Lower lobe of right lung (tissue), 2 donors: ENCODE measurements around the gene MYO1D. TPM values are rescaled to one million over a fixed set of nuclear protein-coding genes. Genes with fewer than 3 reads are reported as not detected.

Experiments used
- ATAC-seq, 2 donors: fragments of 200-7000 bp; cut with Tn5 transposase; one replicate each; pipeline ENCODE4 v1.9.1; 2020 to 2022; ENCODE audit warnings: mild to moderate bottlenecking in 2 of 2, moderate library complexity in 2 of 2
- DNase-seq: peaks from one replicate; pipeline ENCODE4 v3.0.0-alpha.2; 2020
- H3K27ac ChIP-seq: fragments of 200-600 bp; one replicate; pipeline ENCODE4 v1.8.0; 2022
- H3K27me3 ChIP-seq: fragments of 200-600 bp; one replicate; pipeline ENCODE4 v1.8.0; 2022; ENCODE audit warnings: low read depth
- H3K36me3 ChIP-seq: fragments of 200-600 bp; one replicate; pipeline ENCODE4 v1.8.0; 2022; ENCODE audit warnings: mild to moderate bottlenecking
- H3K4me1 ChIP-seq: fragments of 200-600 bp; one replicate; pipeline ENCODE4 v1.8.0; 2022
- H3K4me3 ChIP-seq: fragments of 200-600 bp; one replicate; pipeline ENCODE4 v1.8.0; 2022; ENCODE audit warnings: mild to moderate bottlenecking
- H3K9me3 ChIP-seq: fragments of 200-600 bp; one replicate; pipeline ENCODE4 v1.8.0; 2022
- intact Hi-C: fragments of 100-400 bp; cut with DNase I; formaldehyde crosslinking; loops from one replicate; pipeline ENCODE4 v1.11.0; 2022
- total RNA-seq: library from RNA; stranded (reverse); fragmentation: NEBNext Ultra II Directional; extraction: Animal tissue kit (Norgen Biotek cat#: 25700); gene quantifications from one replicate; pipeline ENCODE4 v1.2.1, GENCODE V29; 2021
- TF ChIP-seq, protein P1 (sequence below): fragments of 200-600 bp; IDR thresholded peaks from one replicate; pipeline ENCODE4 v1.8.0; 2022; ENCODE audit warnings: antibody characterized with exemption, mild to moderate bottlenecking
- donor health status: DM: no; HTN: yes; CAD: no; lungs with severe emphysema.

The MYO1D gene
- total RNA-seq, 1 donor from 2014 or later: 58.0 TPM

DNA sequence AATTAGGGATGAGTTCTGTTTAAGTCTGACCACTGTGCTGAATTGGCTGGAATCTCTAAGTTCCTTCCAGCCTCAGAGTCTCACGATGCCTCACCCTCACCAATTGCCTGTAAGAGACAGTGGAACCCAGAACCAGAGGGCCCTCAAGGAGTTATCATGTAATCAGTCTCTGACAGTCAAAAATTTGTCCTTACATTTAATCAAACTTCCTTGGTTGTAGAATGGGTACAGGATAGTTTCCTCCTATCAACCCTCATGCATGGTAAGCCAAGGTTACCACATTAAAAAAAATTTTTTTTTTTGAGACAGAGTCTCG lies 306.9 kb downstream of the MYO1D start:
- Histone ChIP-seq H3K27ac (no peak overlapping the region), H3K27me3 (no peaks in the 10 kb centered on the region), H3K36me3 (no peaks in the 10 kb centered on the region), H3K4me1 (no peaks in the 10 kb centered on the region), H3K9me3 (no peaks in the 10 kb centered on the region), H3K4me3 (no peak overlapping the region)
- intact Hi-C loops: no loop called here
- DNase-seq (no peak), ATAC-seq (no peak)
- TF ChIP-seq, protein P1, sequence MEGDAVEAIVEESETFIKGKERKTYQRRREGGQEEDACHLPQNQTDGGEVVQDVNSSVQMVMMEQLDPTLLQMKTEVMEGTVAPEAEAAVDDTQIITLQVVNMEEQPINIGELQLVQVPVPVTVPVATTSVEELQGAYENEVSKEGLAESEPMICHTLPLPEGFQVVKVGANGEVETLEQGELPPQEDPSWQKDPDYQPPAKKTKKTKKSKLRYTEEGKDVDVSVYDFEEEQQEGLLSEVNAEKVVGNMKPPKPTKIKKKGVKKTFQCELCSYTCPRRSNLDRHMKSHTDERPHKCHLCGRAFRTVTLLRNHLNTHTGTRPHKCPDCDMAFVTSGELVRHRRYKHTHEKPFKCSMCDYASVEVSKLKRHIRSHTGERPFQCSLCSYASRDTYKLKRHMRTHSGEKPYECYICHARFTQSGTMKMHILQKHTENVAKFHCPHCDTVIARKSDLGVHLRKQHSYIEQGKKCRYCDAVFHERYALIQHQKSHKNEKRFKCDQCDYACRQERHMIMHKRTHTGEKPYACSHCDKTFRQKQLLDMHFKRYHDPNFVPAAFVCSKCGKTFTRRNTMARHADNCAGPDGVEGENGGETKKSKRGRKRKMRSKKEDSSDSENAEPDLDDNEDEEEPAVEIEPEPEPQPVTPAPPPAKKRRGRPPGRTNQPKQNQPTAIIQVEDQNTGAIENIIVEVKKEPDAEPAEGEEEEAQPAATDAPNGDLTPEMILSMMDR: no peak

DNA sequence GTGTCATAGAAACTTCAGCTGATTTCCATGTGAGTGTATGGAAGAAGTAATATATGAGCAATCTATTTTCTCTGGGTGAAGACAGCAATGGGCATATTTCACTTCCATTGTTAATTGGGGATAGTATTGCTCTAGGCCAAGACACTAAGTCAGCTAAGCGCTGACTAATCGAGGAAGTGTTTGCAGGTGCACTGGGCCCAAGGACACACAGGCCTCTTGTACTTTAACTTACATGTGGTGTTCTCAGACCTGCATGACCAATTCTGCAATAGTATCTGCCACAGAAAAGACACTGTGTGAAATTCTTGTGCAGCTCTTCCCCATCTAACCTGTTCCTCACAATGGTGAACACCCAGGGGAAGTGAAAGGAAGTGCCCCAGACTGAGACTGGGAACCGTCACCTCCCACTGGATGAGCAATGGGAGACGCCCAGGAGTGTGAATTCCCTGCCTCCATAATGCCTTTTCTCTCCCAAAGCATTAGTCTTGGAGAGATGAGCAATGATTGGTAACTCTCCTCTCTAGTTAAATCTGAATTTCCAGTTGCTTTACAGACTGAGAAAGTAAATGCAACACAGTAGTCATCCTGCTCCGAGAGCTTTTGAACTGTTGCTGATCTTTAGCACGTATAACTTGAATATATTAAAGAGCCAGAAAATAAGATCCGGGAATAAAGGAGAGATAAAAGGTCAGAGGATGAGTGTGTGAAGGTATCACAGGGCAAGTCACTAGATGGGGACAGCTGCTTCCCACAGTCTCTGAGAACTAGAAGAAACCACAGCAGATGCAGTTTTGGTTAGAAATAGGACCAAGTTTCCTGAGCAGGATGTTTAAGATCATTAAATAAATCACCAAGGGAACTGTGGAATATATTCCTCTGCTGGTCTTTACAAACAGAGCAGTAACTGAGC lies 307.5 kb downstream of the MYO1D start:
- Histone ChIP-seq H3K36me3 (no peaks in the 10 kb centered on the region), H3K27ac (no peak overlapping the region), H3K4me1 (no peaks in the 10 kb centered on the region), H3K27me3 (no peaks in the 10 kb centered on the region), H3K9me3 (no peaks in the 10 kb centered on the region), H3K4me3 (no peak overlapping the region)
- DNase-seq: no peak
- TF ChIP-seq, protein P1: no peak
- ATAC-seq: no peak
- intact Hi-C loops: no loop called here

DNA sequence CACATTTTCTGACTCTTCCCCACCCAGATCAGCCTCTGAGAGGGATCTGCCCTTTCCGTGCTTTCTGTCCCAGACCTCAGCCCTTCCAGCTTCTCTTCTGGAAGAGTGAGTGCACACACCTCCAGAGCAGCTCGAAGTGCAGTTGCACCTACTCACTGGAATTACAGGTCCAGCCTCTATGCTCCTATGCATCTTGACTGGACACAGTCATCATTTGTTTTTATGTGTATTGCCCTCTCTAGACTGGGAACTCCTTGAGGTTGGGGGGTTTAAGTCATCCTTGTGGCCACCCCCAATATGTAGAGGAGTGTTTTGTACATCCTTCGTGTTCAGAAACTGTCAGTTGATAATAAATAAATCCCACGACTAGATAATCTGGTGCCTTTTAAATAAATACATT lies 308.2 kb downstream of the MYO1D start:
- Histone ChIP-seq H3K9me3 (no peaks in the 10 kb centered on the region), H3K4me1 (no peaks in the 10 kb centered on the region), H3K4me3 (no peak overlapping the region), H3K36me3 (no peaks in the 10 kb centered on the region), H3K27ac (no peak overlapping the region), H3K27me3 (no peaks in the 10 kb centered on the region)
- ATAC-seq: no peak
- TF ChIP-seq, protein P1: no peak
- intact Hi-C loops: no loop called here
- DNase-seq: no peak

DNA sequence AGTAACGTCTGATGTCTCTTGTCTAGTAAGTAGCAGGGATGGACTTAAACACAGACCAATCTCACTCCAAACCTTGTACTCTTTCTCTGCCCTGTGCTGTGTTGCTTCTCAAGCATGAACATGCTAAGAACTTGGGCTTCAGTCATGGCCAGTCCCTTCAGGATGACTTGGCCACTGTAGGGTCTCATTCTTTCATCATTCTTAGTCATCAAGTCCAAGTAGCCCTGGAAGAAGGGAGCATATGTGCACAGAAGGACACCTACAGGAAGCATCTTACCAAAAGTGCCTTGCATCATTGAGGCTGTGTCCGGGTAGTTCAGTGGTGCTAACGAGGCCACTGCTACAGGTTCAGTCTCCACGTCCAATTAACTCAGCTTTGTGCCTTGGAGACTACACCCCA lies 309.4 kb downstream of the MYO1D start:
- H3K27ac ChIP-seq: no peak overlapping the region
- ATAC-seq (no peak), DNase-seq (no peak)
- H3K4me1 ChIP-seq: no peaks in the 10 kb centered on the region
- TF ChIP-seq, protein P1: no peak
- no peaks in the 10 kb centered on the region for H3K36me3 ChIP-seq
- H3K9me3 ChIP-seq: no peaks in the 10 kb centered on the region
- no peak overlapping the region for H3K4me3 ChIP-seq
- intact Hi-C loops: no loop called here
- no peaks in the 10 kb centered on the region for H3K27me3 ChIP-seq

DNA sequence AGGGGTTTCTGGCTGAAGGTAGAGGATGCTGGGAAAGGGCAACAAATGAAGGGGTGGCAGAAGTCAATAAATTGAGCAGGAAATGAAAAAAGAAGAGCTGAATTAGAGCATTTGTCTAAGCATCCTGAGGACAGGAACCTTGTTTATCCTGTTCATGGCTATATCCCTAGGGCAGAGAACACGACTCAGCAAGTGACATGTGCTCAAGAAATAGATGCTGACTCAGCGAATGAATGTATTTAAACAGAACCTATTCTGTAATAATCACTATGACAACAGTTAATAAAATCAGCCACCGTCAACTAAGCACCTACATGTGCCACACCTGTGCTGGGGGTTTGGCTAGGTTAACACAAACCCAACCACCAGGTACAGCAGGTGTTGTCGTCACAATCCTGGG lies 309.8 kb downstream of the MYO1D start:
- no peak overlapping the region for H3K4me3 ChIP-seq
- no peaks in the 10 kb centered on the region for H3K36me3 ChIP-seq
- DNase-seq (no peak), ATAC-seq (no peak)
- TF ChIP-seq, protein P1: no peak
- no peaks in the 10 kb centered on the region for H3K4me1 ChIP-seq
- no peaks in the 10 kb centered on the region for H3K9me3 ChIP-seq
- intact Hi-C loops: no loop called here
- H3K27ac ChIP-seq: no peak overlapping the region
- H3K27me3 ChIP-seq: no peaks in the 10 kb centered on the region
